Breast epithelium (tissue), 3 donors: ENCODE results near the gene KRT222.

ENCODE experiments used
- CTCF ChIP-seq, 3 donors: fragments of 450-650 bp; IDR thresholded peaks; one replicate each; pipeline ENCODE4 v1.5.1; 2016 to 2017; ENCODE audit warnings: antibody characterized with exemption in 3 of 3, mild to moderate bottlenecking in 3 of 3, moderate library complexity in 3 of 3
- POLR2A ChIP-seq: fragments of 450-650 bp; IDR thresholded peaks from one replicate; pipeline ENCODE4 v1.6.1; 2016; ENCODE audit warnings: antibody characterized with exemption, mild to moderate bottlenecking, moderate library complexity
- POLR2AphosphoS5 ChIP-seq, 3 donors: sonication (generic); formaldehyde crosslinking; IDR thresholded peaks; one replicate each; pipeline ENCODE4 v1.6.1; 2017; ENCODE audit warnings: antibody characterized with exemption in 3 of 3

- TF ChIP-seq POLR2A (no peak), CTCF (IDR thresholded peaks at IDR 0.05) (no peak), POLR2AphosphoS5 (IDR thresholded peaks at IDR 0.05) (peak in 1 of 3 donors; percentile 62)
Observed at GRCh38 chr17:40707745-40708144, 42.8 kb upstream of the KRT222 start.
